GM21390 (cell line): ENCODE measurements around the gene TCF7L1.

Experiments used
- ATAC-seq: cut with Tn5 transposase; IDR thresholded peaks from one replicate; pipeline ENCODE4 v1.9.1; 2021; ENCODE audit not compliant: unreplicated experiment

Gene TCF7L1

GRCh38 chr2:85248773-85249509 lies 115.7 kb downstream of the TCF7L1 start:
- ATAC-seq: no peak

- no peak for ATAC-seq
Measured at GRCh38 chr2:85250045-85250444, 116.9 kb downstream of the TCF7L1 start.

DNA sequence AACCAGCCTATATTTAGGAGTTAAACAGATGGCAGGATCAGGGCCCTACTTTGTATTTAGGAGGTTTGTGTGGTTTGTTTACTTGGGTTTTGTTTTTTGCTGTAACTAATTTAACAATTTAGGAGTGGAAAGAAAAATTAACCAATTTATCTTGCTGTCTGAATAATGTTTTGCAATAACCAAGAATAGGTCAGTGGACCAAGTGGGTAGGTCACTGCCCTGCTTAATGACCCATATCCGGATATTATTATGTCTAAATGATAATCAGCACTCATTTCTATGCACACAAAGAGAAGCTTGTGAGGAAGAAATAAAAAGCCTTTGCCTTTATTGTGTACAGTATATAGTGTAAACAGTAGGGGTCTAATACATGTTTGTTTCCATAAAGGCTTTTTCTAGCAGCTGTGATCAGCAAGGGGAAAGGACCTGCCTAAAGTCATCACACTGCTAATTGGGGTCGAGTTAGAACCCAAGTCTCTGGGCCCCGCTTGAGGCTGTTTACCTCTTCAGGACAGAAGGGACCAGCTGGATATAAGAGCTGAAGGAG lies 118.0 kb downstream of the TCF7L1 start:
- ATAC-seq: no peak

DNA sequence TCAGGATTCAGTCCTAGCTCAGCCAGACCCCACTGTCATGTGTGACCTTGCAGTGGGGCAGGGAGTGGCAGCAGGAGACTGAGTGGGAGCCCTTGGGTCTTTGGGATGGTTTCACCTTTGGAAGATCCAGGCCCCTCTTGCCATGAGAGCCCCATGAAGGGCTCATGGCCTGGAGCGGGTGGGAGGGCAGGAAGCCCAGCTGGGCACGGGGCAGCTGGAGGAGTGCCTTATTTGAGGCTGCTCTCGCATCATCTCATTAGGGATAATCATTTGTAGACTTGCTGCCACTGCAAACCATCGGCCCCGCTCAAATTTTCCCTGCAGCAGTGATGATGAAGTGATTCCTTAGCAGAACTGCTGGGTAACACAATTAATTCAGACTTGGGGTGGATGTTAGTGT lies 120.7 kb downstream of the TCF7L1 start:
- ATAC-seq: no peak

- no peak for ATAC-seq
Measured at GRCh38 chr2:85254540-85255300, 121.5 kb downstream of the TCF7L1 start.

- ATAC-seq: no peak
Measured at GRCh38 chr2:85255456-85255812, 122.2 kb downstream of the TCF7L1 start.

- ATAC-seq: no peak
Measured at GRCh38 chr2:85255813-85256594, 122.8 kb downstream of the TCF7L1 start.

GRCh38 chr2:85257359-85257969 lies 124.3 kb downstream of the TCF7L1 start:
- ATAC-seq: no peak

DNA sequence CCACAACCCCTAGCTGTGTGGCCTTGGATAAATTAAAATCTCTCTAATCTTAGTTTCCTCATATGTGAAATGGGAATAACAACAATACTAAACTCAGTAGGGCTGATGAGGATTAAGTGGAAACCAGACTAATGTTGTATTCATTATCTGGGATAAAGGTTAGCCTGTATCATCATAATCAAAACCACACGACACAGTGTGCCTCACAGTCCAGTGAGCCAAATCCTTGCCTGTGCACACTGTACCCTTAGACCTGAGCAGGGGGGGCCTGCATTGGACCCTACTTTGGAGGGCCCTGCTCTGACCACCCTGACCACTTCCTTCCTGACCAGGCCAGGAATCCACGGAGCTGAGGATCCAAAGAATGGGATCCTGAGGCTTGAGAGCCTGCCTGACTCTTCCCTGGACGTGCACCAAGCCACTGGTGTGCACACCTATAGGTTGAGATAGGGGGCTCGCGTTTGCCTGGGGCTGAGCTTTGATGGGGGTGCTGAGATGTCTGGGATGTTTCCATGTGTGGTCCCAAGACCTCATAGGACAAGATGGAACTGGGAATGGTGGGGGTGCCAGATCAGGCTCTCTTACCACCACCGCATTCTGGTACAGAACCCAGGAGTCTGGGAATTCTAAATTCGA lies 124.9 kb downstream of the TCF7L1 start:
- no peak for ATAC-seq

GRCh38 chr2:85259101-85259590 lies 126.0 kb downstream of the TCF7L1 start:
- no peak for ATAC-seq

DNA sequence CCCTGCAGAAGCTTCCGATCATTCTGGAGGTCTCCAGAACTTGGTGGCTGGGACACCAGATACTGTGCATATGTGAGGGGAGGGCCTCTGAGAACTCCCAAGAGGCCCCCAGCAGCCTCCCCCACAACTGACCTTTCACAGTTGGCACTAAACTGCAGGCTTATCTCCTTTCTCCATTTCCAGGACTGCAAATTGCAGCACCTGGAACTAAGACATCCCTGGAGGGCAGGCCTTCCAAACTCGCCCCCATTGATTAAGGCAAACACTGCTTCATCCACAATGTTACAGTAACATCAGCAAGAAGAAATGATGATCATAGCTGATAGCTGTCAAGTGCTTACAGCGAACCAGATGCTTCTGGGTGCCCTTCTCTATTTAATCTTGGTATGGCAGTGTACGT lies 126.7 kb downstream of the TCF7L1 start:
- ATAC-seq: no peak

DNA sequence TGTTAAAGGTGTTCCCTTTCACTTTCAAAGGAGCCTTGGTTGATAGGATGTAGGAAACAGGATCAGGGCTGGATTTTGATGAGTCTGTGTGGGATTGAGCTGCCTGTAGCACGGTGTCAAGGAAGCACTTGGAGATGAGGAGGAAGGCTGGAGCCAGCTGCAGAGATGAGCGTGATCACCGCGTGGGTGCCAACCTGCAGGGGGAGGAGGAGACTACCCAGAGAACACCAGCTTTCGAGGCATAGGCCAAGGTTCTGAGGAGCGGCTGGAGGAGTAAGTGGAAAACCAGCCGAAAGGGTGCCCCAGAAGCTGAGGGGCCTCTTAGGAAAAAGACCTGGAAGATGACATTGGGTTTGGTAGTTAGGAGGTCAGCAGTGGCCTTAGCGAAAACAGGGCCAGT lies 130.4 kb downstream of the TCF7L1 start:
- no peak for ATAC-seq

DNA sequence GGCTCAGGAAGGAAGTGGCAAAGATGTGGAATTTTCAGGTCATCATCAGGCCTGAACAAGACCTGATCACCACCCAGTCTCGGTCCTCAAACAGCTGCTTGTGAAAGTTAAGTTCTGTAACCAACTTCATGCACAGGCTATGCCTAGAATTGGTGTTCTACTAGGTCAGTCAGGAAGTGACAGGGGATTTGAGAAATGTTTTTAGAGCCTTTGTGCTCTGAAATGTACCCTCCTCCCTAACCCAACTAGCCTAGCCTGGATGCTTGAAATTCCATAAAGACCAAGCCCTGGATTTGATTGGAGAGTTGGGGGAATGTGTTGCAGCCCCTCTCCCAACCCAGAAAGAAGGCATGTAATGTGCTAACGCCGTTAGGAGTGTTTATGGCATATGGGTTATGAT lies 131.3 kb downstream of the TCF7L1 start:
- no peak for ATAC-seq

- no peak for ATAC-seq
Measured at GRCh38 chr2:85265304-85265703, 132.1 kb downstream of the TCF7L1 start.

- ATAC-seq: peak; percentile 64
Measured at GRCh38 chr2:85266146-85267041, 133.2 kb downstream of the TCF7L1 start.

GRCh38 chr2:85269959-85270358 lies 136.8 kb downstream of the TCF7L1 start:
- no peak for ATAC-seq

- no peak for ATAC-seq
Measured at GRCh38 chr2:85272357-85272756, 139.2 kb downstream of the TCF7L1 start.

- no peak for ATAC-seq
Measured at GRCh38 chr2:85273738-85274731, 140.8 kb downstream of the TCF7L1 start.
